Stimulated activated CD8-positive, alpha-beta memory T cell treated with anti-CD3 and anti-CD28 coated beads, Interleukin-2, amount 100 ng/mL, for 1 hour (primary cell): ENCODE measurements around the gene MEX3A.
"Not testable (repeated sequence)": the region's sequence is repeated elsewhere in the genome, so short reads cannot be mapped to it uniquely, and the experiment has no call there.

ENCODE experiments used
- DNase-seq, 2 donors: peaks; one replicate each; pipeline ENCODE4 v3.0.0-alpha.2; 2020; ENCODE audit warnings: low read depth in 2 of 2

MEX3A gene

GRCh38 chr1:156055281-156056048, 26.8 kb downstream of the MEX3A start:
- no peak for DNase-seq

GRCh38 chr1:156054500-156055280, 27.6 kb downstream of the MEX3A start, which contains the start of gene LAMTOR2:
TSS of gene LAMTOR2 (plus strand) at chr1:156054782. CDS start at chr1:156054890, 108 bp downstream.
- DNase-seq, result peak; percentile 90

GRCh38 chr1:156053768-156054499, 28.3 kb downstream of the MEX3A start, which contains the start of gene UBQLN4:
TSS of gene UBQLN4 (minus strand) at chr1:156053798. CDS start at chr1:156053701, 97 bp downstream.
- peak; percentile 61 to 77 for DNase-seq

- DNase-seq, result peak; percentile 20 to 55
These were observed 29.1 kb downstream of the MEX3A start for GRCh38 chr1:156052862-156053767.

GRCh38 chr1:156051011-156051725, 31.1 kb downstream of the MEX3A start:
- no peak for DNase-seq

GRCh38 chr1:156050376-156050775, 31.9 kb downstream of the MEX3A start:
- no peak for DNase-seq

- DNase-seq, result no peak
These were observed 33.5 kb downstream of the MEX3A start for GRCh38 chr1:156048663-156049258.

GRCh38 chr1:156045076-156045475, 37.2 kb downstream of the MEX3A start:
- no peak for DNase-seq

GRCh38 chr1:156042828-156043227, 39.4 kb downstream of the MEX3A start:
- DNase-seq, result no peak

- DNase-seq, result not testable (repeated sequence)
These were observed 47.3 kb downstream of the MEX3A start for GRCh38 chr1:156034991-156035390.

- DNase-seq, result no peak
These were observed 49.3 kb downstream of the MEX3A start for GRCh38 chr1:156033011-156033410.

GRCh38 chr1:156026588-156026987, 55.7 kb downstream of the MEX3A start:
- no peak for DNase-seq

- peak in 1 of 2 donors; percentile 1 for DNase-seq
These were observed 56.4 kb downstream of the MEX3A start for GRCh38 chr1:156025876-156026275.

- no peak for DNase-seq
These were observed 57.5 kb downstream of the MEX3A start for GRCh38 chr1:156024801-156025200.
